Right lung (tissue), 5 donors: Measurements from ENCODE around the gene NPAS3. TPM values are rescaled to one million over a fixed set of nuclear protein-coding genes. Genes with fewer than 3 reads are reported as not detected.

Experiments used
- DNase-seq, 2 donors: peaks; one replicate each; pipeline ENCODE4 v3.0.0-alpha.2; 2013
- polyA plus RNA-seq, 5 donors: library from polyadenylated mRNA; unstranded; fragments of 120-200 nt; gene quantifications; one replicate each; pipeline versions ENCODE4 v1.2.1 to v1.2.3, GENCODE V29; 2013; ENCODE audit warnings: inconsistent platforms in 1 of 5, low replicate concordance in 1 of 5; ENCODE audit not compliant: insufficient read length in 5 of 5, insufficient read depth in 1 of 5

The NPAS3 gene
- polyA plus RNA-seq, 5 donors = 0.56 to 0.77 (median 0.69) TPM

DNA sequence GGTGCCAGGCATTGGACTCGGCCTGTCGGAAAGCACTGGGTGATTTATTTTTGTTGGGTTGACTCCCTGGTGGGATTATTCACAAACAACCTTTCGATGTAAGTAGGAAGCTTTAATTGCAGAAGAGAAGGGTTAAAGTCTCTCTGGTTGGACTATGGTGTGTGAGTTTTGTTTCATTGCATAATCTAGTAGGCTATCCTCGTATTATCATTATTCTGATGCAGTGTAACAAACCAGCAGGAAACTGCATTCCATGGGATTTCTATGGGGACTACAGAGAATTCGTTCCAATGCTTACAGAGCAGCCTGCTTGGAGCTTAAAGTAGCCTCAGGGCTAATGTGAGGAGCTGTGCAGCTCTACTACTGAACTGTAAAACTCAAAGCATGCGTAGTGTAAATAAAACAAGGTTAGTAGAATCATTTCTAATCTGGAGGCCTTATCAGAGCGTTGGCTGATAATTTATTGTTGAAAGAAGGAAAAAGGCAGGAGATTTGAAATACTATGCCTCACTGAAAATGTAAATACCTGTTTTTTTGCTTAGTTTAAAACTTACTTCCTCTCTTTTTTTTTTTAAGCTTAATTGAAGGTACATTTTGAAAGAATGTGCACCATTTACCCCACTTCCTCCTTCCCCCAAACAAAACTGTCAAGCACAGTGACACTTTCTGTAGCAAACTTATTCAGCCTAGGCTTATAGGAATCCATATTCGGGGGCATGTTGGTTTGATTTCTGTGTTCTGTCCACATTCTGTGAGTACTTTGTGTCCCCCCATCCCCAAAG, 226.7 kb downstream of the NPAS3 start:
- DNase-seq = no peak

DNA sequence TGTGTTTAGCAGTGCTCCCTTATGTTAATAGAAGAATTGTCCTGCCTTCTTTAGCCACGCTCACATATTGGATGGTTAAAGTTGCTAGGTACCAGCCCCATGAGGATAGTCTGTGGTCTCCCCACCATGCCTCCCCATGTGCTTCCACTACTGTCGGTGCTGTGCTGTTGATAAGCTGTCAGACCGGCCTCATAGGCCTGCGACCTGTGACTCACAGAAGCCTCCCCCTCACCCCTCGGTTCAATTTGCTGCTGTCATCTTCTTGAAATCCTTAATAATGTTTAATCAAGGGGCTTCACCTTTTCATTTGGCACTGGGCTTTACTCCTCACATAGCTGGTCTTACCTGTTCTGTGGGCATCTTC, 227.2 kb downstream of the NPAS3 start:
- no peak for DNase-seq

- no peak for DNase-seq
Observed at GRCh38 chr14:33175951-33176350, 237.3 kb downstream of the NPAS3 start.

GRCh38 chr14:33184587-33184986, 245.9 kb downstream of the NPAS3 start:
- DNase-seq = peak in 1 of 2 donors; percentile 14

- no peak for DNase-seq
Observed at GRCh38 chr14:33186656-33187055, 248.0 kb downstream of the NPAS3 start.

DNA sequence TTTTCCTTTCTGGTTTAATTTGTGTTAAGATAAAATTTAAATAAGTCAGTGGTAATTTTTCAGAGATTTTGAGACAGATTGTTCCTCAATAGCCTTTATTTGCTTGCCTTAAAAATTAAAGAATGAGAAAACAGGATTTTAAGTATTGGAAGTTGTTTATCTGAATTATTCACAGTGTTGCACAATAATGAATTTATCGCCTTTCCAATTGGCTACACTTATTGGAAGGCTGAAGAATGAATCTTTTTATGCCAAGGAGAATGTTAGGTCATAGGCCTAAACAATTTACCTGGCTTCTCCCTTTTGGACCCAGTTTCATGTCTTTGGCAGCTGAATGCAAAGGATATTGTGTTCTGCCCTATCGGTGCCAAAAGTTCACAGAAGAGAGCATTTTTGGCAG, 250.2 kb downstream of the NPAS3 start:
- no peak for DNase-seq

- no peak for DNase-seq
Observed at GRCh38 chr14:33191855-33192254, 253.2 kb downstream of the NPAS3 start.

GRCh38 chr14:33194551-33194950, 255.9 kb downstream of the NPAS3 start:
- DNase-seq = no peak

- no peak for DNase-seq
Observed at GRCh38 chr14:33198684-33199083, 260.0 kb downstream of the NPAS3 start.

- DNase-seq = no peak
Observed at GRCh38 chr14:33201116-33201515, 262.4 kb downstream of the NPAS3 start.

DNA sequence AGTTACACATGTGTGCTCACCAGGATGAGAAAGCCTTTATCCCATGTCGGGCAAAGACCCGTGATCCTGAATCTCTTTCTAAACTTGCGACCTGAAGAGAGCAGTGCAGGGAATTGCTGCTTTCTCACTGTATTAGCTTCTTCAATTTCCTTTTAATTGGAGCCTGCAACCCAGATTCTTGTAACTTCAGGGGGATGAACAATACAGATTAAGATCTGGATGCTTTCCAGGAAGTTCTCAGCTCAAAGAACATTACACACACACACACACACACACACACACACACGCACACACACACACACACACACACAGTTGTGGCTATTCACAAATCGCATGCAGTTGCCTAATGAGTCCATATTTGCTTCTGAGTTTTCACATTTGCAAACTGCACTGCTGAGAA, 268.3 kb downstream of the NPAS3 start:
- DNase-seq = no peak

DNA sequence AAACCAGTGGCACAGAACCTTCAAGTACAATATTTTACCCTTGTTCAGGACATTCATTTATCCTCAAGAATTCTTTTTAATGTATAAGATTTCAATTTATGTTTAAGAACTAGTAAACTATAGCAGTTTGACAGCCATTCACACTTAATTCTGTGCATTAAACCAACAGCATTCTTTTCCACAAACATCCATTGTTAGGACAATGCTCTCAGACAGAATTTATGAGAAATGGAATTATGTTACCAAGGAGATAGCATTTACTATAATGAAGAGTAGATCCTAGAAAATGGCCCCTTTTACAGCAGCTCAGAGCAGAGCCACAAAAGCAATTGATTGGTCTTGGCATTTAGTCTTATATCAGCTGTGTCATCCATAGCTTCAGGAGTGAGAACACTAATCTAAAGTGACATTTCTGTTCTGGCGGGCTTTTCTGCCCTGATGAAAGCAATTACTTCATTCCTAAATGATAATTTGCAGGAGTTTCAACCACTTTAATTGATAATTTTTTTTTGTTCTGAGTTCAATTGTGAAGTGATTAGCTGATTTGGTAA, 268.9 kb downstream of the NPAS3 start:
- DNase-seq = no peak

- DNase-seq = peak in 1 of 2 donors; percentile 33
Observed at GRCh38 chr14:33210311-33210710, 271.6 kb downstream of the NPAS3 start.

DNA sequence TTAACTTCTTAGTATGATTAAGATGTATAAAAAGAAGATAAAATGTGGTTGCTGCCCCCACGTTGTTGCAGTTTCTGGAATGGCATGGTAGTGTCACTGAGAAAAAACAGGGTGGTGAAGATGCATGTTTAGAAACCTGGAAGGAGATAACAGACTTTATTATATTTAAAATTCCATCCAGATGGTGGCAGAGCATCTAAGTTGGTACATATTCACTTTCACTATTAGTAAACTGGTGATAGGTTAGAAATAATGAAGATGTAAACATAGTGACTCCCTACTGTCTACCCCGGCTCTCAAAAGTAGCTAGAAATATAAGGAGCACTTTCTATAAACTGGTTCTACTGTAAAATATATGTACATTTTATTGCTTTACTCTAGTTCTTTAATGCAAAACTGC, 279.3 kb downstream of the NPAS3 start:
- no peak for DNase-seq

DNA sequence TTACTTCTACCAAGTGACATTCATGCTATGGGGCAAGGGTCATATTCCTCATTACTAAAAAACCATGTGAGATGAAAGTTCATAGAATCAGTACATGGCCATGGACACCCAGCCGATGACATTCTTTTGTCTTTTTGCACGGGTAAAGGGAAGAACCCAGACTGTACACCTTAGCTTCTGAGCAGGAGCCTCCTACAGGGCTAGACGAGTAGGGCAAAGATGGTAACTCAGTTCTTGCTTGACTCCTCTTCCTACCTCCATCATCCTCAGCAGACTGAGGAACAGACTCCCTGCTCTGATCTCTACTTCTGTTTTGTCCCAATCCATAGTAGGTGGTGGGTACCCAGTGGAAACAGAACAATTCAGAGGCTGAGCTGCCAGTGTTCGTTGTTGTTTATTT, 281.3 kb downstream of the NPAS3 start:
- DNase-seq = no peak

GRCh38 chr14:33229269-33229929, 290.7 kb downstream of the NPAS3 start:
- peak in 1 of 2 donors; percentile 35 for DNase-seq

DNA sequence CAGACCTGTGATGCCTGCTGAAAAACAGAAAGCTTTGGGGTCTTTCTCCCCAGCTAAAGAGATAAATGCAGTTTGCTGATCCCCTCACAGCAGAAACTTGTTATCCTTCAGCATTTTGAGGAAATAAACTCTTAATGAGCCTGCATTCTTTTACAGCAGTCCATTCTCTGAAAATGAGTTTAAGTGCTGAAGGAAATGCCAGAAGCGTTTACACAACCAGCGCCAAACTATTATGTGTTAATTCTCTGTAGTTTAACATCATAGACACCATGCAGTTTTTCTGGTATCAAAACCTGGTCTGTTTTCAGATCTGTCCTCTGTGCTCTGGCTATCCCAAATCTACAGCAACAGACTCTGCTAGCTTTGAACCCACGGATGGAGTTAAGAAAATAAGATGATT, 291.3 kb downstream of the NPAS3 start:
- DNase-seq = no peak

GRCh38 chr14:33232031-33232430, 293.4 kb downstream of the NPAS3 start:
- peak; percentile 64 to 76 for DNase-seq

GRCh38 chr14:33237115-33237740, 298.5 kb downstream of the NPAS3 start:
- no peak for DNase-seq

DNA sequence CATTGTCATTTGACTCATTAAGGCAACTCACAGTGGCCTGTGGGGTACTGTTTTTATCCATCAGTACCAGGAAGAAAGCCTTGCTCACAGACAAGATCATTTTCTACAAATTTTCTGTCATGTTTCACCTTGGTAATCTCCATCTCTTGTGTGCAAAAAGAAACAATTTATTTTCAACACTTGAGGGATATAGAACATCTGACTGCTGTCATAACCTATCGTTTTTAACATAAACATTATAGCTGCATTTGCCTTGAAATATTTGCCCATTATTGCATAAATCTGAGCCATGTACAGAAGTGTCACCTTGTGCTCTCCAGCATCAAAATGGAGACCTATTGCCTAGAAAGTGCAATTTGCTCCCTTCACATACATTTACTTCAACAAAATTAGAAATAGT, 300.8 kb downstream of the NPAS3 start:
- DNase-seq = no peak

GRCh38 chr14:33240466-33240865, 301.8 kb downstream of the NPAS3 start:
- no peak for DNase-seq

DNA sequence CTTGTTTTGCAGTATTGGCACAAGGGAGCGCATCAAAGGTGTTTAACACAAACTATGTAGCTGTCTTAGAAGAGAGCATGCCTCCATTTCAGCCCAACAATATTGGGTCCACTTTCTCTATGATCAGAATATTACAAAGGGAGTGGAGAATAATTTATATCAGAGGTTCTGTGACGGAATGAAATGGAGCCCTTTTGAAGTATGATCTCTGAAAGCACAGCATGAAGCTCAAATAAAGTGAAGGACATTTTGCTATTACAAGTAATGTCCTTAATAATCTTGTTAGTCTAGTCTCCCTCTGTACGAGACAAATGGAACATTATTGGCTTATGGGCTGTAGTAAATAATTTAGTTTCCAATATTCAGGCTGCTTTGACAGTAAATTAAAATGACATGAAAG, 302.7 kb downstream of the NPAS3 start:
- no peak for DNase-seq
